Activated T-cell treated with anti-CD3 and anti-CD28 coated beads for 48 hours (primary cell): Measurements from ENCODE around the gene NKD1.

Source experiments
- DNase-seq: peaks from one replicate; pipeline ENCODE4 v3.0.0-alpha.2; 2020; ENCODE audit warnings: low read depth

The NKD1 gene

GRCh38 chr16:50613964-50614474, 65.8 kb downstream of the NKD1 start:
- no peak for DNase-seq

GRCh38 chr16:50614955-50615724, 66.9 kb downstream of the NKD1 start:
- no peak for DNase-seq

- DNase-seq = no peak
Measured at GRCh38 chr16:50615891-50616290, 67.7 kb downstream of the NKD1 start.

- no peak for DNase-seq
Measured at GRCh38 chr16:50616386-50616785, 68.2 kb downstream of the NKD1 start.

GRCh38 chr16:50616883-50617645, 68.9 kb downstream of the NKD1 start:
- no peak for DNase-seq

GRCh38 chr16:50617646-50618184, 69.5 kb downstream of the NKD1 start:
- no peak for DNase-seq

- no peak for DNase-seq
Measured at GRCh38 chr16:50618238-50618918, 70.2 kb downstream of the NKD1 start.

GRCh38 chr16:50619702-50620491, 71.7 kb downstream of the NKD1 start:
- DNase-seq = no peak

- DNase-seq = no peak
Measured at GRCh38 chr16:50620646-50621451, 72.7 kb downstream of the NKD1 start.

GRCh38 chr16:50621452-50621792, 73.2 kb downstream of the NKD1 start:
- no peak for DNase-seq

- no peak for DNase-seq
Measured at GRCh38 chr16:50622029-50622428, 73.8 kb downstream of the NKD1 start.

GRCh38 chr16:50622643-50623369, 74.6 kb downstream of the NKD1 start:
- no peak for DNase-seq

- no peak for DNase-seq
Measured at GRCh38 chr16:50624449-50624970, 76.3 kb downstream of the NKD1 start.

- no peak for DNase-seq
Measured at GRCh38 chr16:50625374-50625773, 77.2 kb downstream of the NKD1 start.

GRCh38 chr16:50626868-50627267, 78.7 kb downstream of the NKD1 start:
- no peak for DNase-seq

GRCh38 chr16:50627419-50627818, 79.2 kb downstream of the NKD1 start:
- peak; percentile 21 for DNase-seq

GRCh38 chr16:50628156-50628802, 80.1 kb downstream of the NKD1 start:
- no peak for DNase-seq

- no peak for DNase-seq
Measured at GRCh38 chr16:50629334-50629733, 81.1 kb downstream of the NKD1 start.

GRCh38 chr16:50630394-50631020, 82.3 kb downstream of the NKD1 start:
- no peak for DNase-seq
